Activated T-cell treated with anti-CD3 and anti-CD28 coated beads for 1 hour (primary cell): ENCODE data around the gene GMDS.

ENCODE experiments used
- DNase-seq: peaks from one replicate; pipeline ENCODE4 v3.0.0-alpha.2; 2020; ENCODE audit warnings: low read depth

The GMDS gene

GRCh38 chr6:2178125-2178524 is 67.3 kb downstream of the GMDS start:
- no peak for DNase-seq

- no peak for DNase-seq
These were observed 69.6 kb downstream of the GMDS start for GRCh38 chr6:2175825-2176224.

DNA sequence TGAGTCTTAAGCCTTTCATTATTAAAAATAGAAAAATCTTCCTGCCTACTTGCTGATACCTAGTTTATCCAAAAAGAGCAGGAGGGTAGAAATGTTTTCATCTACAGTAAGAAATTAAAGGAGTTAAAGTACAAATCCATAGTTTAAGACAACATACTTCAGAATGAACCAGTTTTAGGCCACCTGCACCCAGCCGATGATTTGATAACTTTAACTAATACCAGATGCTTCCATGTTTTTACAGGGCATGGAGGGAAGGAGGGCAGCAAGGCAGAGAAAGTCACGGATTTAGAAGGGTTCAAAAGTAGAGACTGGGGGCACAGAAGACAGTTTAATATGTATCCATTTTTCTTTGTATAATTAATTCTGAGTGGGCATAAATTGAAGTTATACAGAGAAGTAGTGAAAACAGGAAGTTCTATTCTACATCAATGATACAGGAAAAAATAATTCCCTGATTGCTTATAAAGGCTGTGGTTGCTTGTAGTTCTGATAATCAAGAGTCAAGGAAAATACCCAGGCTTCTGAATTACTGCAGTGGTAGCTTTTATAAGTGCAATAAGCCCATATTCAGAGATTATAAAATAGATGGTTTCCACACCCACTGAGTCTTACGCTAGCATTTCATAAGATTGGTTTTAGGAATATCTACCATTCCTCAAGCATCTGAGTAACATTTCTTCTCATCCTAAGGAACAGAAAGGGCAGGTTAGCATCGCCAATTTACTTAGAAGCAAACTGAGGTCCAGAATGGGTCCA is 72.0 kb downstream of the GMDS start:
- no peak for DNase-seq

- no peak for DNase-seq
These were observed 73.7 kb downstream of the GMDS start for GRCh38 chr6:2171728-2172127.

- no peak for DNase-seq
These were observed 76.9 kb downstream of the GMDS start for GRCh38 chr6:2168480-2168879.

DNA sequence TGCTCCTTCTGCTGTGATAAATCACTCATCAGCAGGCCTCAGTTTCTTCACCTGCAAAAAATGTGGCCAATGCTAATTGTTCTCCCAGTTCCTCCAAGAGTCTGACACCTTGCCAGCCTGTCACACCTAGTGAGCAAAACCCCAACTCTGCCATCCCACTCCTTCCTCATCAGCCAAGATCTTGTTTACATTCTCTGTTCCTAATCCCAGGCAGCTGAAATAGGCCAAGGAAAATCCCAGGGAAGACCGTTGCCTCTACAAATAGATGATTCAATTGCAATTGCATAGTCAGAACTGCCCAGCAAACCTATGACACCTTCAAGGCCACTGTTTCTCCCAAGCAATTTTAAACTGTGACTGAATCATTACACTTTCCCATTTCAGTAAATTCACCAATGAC is 78.7 kb downstream of the GMDS start:
- DNase-seq = no peak

- DNase-seq = no peak
These were observed 80.1 kb downstream of the GMDS start for GRCh38 chr6:2165286-2165685.

DNA sequence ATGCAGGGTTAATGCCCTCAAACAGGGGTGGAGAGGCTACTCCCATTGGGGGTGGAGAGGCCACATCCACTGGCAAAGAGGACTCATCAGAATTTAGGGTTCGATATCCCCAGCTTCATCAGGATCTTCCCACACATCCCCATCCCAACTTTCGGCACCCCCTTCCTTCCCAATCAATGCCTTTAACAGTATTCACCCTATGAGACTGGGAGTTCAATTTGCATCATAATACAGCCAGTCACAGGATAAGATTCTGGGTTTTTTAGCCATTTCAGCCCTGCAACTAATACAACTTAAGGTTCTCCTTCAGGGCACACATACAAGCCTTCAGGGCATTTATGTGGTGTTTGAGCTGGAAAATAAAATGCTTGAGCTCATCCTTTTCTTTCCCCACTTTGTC is 80.9 kb downstream of the GMDS start:
- DNase-seq = no peak

GRCh38 chr6:2162079-2162445 is 83.3 kb downstream of the GMDS start:
- DNase-seq = no peak

DNA sequence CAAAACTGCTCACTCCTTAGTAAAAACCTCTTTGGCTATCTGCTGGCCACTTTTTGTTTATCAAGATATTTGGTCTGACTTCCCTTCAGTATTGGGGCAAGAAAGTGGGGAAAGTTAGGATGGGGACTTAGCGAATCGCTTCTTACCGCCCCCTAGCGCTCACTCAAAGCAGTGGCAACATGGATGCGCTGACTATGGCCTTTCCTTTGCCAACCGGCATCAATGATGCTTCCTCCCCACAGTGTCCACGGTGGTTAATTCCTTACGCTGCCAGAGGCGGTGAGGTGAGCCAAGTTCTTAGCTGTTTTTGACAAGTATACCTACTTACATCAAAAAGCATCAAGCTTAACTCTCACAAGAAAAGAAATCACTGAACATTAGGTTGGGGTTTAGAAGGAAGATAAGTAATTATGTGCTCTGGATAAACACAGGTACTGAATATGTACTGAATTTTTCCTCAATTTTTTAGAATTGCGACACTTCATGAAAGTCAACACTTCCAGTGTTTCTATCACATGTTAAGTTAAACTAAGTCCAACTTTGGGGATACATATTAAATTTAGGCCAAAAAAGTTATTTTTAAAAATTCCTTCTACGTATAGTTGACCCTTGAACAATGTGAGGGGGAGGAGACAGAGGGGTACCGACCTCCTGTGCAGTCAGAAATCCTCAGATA is 86.7 kb downstream of the GMDS start:
- DNase-seq = no peak

DNA sequence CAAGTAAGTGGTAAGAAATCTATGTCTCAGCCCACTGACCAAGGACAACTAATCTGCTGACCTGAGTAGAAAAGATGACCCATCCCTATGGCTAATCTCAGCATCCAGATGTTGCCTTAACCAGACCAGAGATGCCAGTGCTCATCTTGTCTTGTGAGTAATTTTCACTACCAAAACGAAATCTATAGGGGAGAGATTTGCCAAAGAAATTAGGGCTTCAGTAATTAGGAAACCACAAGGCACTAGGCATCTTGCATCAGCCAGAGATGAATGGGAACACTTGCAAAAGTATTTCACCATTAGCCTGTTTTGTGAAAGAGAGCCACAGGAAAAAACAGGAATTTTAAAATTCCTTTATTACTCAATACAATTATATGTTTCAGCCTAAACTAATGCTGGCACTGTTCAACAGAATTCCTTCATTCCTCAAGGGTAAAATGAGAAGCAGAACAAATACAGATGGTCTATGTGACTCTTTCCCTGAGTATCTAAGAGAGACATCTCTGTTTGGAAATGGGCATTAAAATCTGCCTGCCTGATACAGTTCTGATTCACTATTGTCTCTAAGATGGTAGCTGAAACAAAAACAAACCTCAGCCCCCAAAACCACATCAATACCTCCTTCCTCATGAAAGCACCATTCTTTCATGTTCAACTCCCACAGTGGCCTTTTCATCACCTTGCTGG is 87.8 kb downstream of the GMDS start:
- no peak for DNase-seq

DNA sequence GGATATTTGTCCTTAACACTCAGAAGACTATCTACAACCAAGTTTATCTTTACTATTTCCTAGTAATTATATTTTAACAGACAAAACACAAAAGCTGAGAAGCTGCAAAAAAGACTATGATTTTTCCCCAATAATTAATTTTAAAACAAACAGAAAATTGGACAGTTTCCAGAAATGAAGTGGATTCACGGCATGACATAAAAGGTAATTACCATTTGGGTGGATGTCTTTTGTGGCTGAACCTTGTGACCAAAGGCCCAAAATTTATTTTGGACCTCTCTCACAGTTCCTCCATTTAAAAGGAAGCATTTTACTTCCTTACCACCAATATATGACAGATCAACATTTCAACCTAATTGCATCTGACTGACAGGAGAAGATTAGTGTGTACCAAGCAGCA is 90.2 kb downstream of the GMDS start:
- DNase-seq = no peak

GRCh38 chr6:2149361-2150006 is 95.9 kb downstream of the GMDS start:
- DNase-seq = no peak

- no peak for DNase-seq
These were observed 96.7 kb downstream of the GMDS start for GRCh38 chr6:2148748-2149147.

DNA sequence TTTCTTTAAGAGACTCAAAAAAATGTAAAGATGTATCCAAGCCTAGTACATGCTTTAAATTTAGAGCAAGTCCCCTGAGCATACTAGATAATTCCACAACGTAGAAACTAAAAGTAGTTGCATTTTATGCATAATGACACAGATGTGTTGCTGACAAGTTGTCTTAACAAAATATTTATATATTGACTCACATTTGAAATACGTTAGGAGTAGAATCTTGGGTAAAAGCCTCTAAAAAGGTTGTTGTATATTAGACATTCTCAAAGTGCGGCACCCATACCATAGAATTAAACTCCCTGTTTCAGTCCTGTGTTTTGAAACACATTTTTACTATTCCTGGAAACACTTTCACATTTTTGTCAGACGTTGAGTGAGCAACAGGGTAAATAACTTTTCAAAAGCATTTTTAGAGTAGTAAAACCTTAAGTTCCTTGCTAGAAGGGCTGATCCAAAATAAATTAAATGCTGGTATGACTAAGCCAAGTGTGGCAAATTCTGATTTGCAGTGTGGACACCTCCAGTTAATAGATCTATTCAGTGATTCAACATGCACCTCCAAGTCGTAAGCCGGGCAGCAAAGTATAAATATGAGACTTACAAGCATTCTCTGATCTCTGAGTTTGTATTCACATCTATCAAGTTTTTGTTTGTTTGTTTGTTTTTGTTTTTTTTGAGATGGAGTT is 97.5 kb downstream of the GMDS start:
- DNase-seq = no peak

DNA sequence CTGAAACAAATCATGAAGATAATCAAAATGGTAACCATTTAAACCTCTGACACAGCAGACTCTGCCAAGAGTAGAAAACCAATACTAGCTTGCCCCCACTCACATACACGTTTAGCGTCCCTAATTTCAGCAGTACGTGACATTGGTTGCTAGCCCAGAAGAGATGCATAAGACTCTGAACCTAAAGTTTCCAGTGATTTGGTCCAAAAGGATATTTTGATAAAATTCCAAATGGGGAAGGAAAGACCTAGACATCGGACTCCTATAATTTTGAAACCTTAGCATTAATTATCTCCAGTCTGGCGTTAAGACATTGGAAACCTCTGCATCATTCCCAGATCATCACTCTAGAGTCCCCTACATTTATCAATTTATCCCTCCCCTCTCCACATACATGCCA is 98.1 kb downstream of the GMDS start:
- no peak for DNase-seq

DNA sequence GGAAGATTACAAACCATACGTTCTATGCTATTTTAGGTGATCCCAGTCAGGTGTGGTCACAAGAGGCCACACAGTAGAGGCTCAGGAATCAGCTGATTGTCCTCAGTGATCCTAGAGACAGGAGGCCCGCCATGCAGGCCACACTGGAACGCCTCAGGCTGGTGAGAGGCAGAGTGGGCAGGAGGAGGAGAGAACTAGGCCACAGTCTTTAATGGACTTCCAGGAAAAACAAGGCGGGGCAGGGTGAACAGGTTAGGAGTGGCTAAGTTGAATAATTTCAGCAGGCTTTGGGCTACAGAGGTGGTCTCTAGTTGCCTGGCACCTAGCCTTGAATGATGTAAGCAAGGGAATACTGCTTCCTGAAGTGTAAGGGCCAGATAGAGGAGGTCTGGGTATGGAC is 101.2 kb downstream of the GMDS start:
- DNase-seq = no peak

DNA sequence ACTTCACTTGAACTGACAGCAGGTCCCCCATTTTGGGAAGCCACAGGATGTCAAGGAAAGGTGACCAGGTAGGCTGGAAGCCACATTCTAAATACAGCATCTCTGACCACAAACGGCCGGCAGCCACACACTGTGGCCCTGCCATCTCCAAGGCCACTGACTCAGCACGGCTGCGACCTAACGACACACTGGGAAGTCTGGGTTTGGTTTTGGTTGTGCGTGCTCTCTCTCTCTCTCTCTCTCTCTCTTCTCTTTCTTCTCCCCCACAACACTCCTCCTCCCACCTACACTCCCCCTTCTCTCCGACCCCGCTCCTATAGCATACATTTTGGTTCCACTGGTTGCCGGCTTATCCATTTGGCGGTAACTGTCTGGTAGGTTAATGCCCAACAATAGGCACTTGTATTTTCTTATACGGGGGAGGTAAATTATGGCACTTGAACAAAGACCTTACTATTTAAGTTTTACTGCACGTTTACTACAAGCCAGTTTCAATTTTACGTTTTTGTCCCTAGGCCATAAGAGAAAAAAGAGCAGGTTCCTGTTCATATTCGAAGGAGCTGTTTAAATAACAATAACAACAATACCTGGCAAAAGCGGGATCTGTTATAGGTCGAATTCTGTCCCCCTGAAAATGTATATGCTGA is 103.6 kb downstream of the GMDS start:
- no peak for DNase-seq

- DNase-seq = no peak
These were observed 104.8 kb downstream of the GMDS start for GRCh38 chr6:2140438-2141128.

DNA sequence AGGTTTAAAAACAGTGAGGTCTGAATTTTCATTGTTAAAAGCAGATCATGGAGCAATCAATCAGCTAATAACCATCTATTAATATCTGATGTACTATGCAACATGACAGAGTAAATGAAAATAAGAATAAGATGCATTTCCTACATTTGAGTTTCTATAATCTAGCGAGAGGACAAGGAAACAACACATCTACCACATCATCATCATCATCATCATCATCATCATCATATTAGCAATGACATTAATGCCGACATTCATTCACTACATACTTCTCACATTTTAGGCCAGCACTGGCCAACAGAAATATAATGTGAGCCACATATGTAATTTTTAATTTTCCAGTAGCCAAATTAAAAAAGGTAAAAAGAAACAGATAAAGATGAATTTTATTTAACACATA is 110.0 kb downstream of the GMDS start:
- DNase-seq = no peak

GRCh38 chr6:2134554-2134953 is 110.9 kb downstream of the GMDS start:
- no peak for DNase-seq
